Caco-2 (cell line): ENCODE data around the gene NDST1. TPM values are rescaled to one million over a fixed set of nuclear protein-coding genes. Genes with fewer than 3 reads are reported as not detected.

Experiments used
- BruUV-seq: library from RNA; stranded (reverse); fragments of 400-500 nt; replicated peaks from 2 replicates; lab custom pipeline; 2021; lab: Mats Ljungman, UMichigan
- CTCF ChIA-PET: fragments of 300-600 bp; sonication (Branson Sonifier 250); formaldehyde crosslinking; loops from one replicate; lab custom pipeline; 2022; ENCODE audit warnings: antibody characterized with exemption; lab: Charles Lee
- POLR2A ChIA-PET: fragments of 300-600 bp; sonication (Branson Sonifier 250); formaldehyde crosslinking; loops from one replicate; lab custom pipeline; 2022; ENCODE audit warnings: antibody characterized with exemption; lab: Charles Lee
- DNase-seq, 2 experiments: peaks; one replicate each; pipeline versions ENCODE4 v3.0.0 to v3.0.0-alpha.2; 2020 to 2022
- H3K27me3 ChIP-seq: replicated peaks from 2 replicates; pipeline ENCODE4 v1.6.0; 2011; ENCODE audit warnings: low read length; ENCODE audit not compliant: control insufficient read depth, insufficient read depth
- H3K36me3 ChIP-seq: 2 replicates; pipeline ENCODE4 v1.5.1; 2011; ENCODE audit warnings: low read length; ENCODE audit not compliant: control insufficient read depth, insufficient read depth
- H3K4me1 ChIP-seq: fragments of 250-450 bp; sonication (Bioruptor Pico); 2 replicates; pipeline ENCODE4 v1.5.1; 2020; ENCODE audit warnings: mild to moderate bottlenecking
- H3K4me3 ChIP-seq: 2 replicates; pipeline ENCODE4 v1.5.1; 2011; ENCODE audit warnings: low read depth, mild to moderate bottlenecking, control low read depth, low read length
- H3K9me3 ChIP-seq: fragments of 250-450 bp; sonication (Bioruptor Pico); 2 replicates; pipeline ENCODE4 v1.5.1; 2020; ENCODE audit warnings: mild to moderate bottlenecking, moderate library complexity
- H3K27ac Mint-ChIP-seq: one replicate; pipeline ENCODE4 v1.8.0; 2022; ENCODE audit warnings: mixed read lengths; ENCODE audit not compliant: unreplicated experiment
- H3K27me3 Mint-ChIP-seq: one replicate; pipeline ENCODE4 v1.8.0; 2022; ENCODE audit warnings: mixed read lengths; ENCODE audit not compliant: insufficient read depth, unreplicated experiment
- H3K36me3 Mint-ChIP-seq: one replicate; pipeline ENCODE4 v1.8.0; 2022; ENCODE audit warnings: mild to moderate bottlenecking, mixed read lengths; ENCODE audit not compliant: insufficient read depth, unreplicated experiment
- H3K4me1 Mint-ChIP-seq: one replicate; pipeline ENCODE4 v1.8.0; 2022; ENCODE audit warnings: low read depth, mixed read lengths; ENCODE audit not compliant: unreplicated experiment
- H3K4me3 Mint-ChIP-seq: one replicate; pipeline ENCODE4 v1.8.0; 2022; ENCODE audit warnings: mild to moderate bottlenecking, moderate library complexity, mixed read lengths; ENCODE audit not compliant: unreplicated experiment
- H3K9me3 Mint-ChIP-seq: one replicate; pipeline ENCODE4 v1.8.0; 2022; ENCODE audit warnings: mixed read lengths; ENCODE audit not compliant: unreplicated experiment
- CTCF ChIP-seq, 2 experiments: fragments of 200-600 bp in 1 of 2; IDR thresholded peaks; 1 replicate in 1 of 2; 2 replicates in 1 of 2; pipeline versions ENCODE4 v1.5.1 to v1.8.0; 2011 to 2022; ENCODE audit warnings: antibody characterized with exemption in 1 of 2, control low read depth in 1 of 2, inconsistent platforms in 1 of 2, low read depth in 1 of 2, low read length in 1 of 2, mild to moderate bottlenecking in 1 of 2, moderate library complexity in 1 of 2; ENCODE audit not compliant: insufficient read depth in 1 of 2, severe bottlenecking in 1 of 2, unreplicated experiment in 1 of 2
- intact Hi-C: fragments of 100-400 bp; cut with micrococcal nuclease; formaldehyde crosslinking; loops from one replicate; pipeline ENCODE4 v1.10.0; 2022; ENCODE audit not compliant: unreplicated experiment
- total RNA-seq: library from RNA; stranded (reverse); gene quantifications from 2 replicates; pipeline ENCODE4 v1.2.3, GENCODE V29; 2022

Gene NDST1
- total RNA-seq, 1 experiment from 2014 or later, result 110 TPM

- H3K27me3 Mint-ChIP-seq, result no peaks in the 10 kb centered on the region
- H3K4me3 ChIP-seq, result no peak overlapping the region
Observed at GRCh38 chr5:150558088-150558621, 50.2 kb downstream of the NDST1 start.

GRCh38 chr5:150559088-150559487 is 51.2 kb downstream of the NDST1 start:
- no TSS peak for BruUV-seq
- Mint-ChIP-seq H3K36me3 (peaks cover 58% of the 10 kb centered on the region), H3K27me3 (no peaks in the 10 kb centered on the region), H3K4me3 (no peak overlapping the region), H3K9me3 (no peaks in the 10 kb centered on the region), H3K4me1 (peaks cover 25% of the 10 kb centered on the region), H3K27ac (no peak overlapping the region)
- no peak for TF ChIP-seq CTCF (IDR thresholded peaks at IDR 0.05; ENCODE audit: insufficient read depth in 1 of 2, low read depth in 1 of 2, low read length in 1 of 2, severe bottlenecking in 1 of 2, unreplicated experiment in 1 of 2)
- Histone ChIP-seq H3K9me3 (no peaks in the 10 kb centered on the region), H3K36me3 (no peaks in the 10 kb centered on the region; the same call in 1 of the 2 replicates), H3K27me3 (no peaks in the 10 kb centered on the region), H3K4me1 (peaks cover 21% of the 10 kb centered on the region), H3K4me3 (no peak overlapping the region)
- CTCF ChIA-PET, result interaction anchor here (1.7 to 4.3 kb wide), 5 partner anchors 97 to 288 kb away, joined by 5 to 56 read pairs (median 15); partner anchors contain the start of genes IRGM, MYOZ3, RBM22 and RPS14
- POLR2A ChIA-PET, result interaction anchor here (1.5 kb wide), 1 partner anchor 142 kb away, joined by 7 read pairs; the partner anchor contains the start of gene RBM22
- intact Hi-C loops, result no loop called here
- no peak for DNase-seq

More at GRCh38 chr5:150558088-150558621, 50.2 kb downstream of the NDST1 start:
- H3K4me1 ChIP-seq, result peaks cover 21% of the 10 kb centered on the region
- ChIA-PET CTCF (interaction anchor here (0.6 kb wide), 2 partner anchors 52 to 99 kb away, joined by 3 to 5 read pairs; no protein-coding TSS in a partner anchor), POLR2A (no interaction called here)
- Mint-ChIP-seq H3K4me1 (peaks cover 25% of the 10 kb centered on the region), H3K4me3 (no peak overlapping the region), H3K27ac (no peak overlapping the region), H3K36me3 (peaks cover 66% of the 10 kb centered on the region), H3K9me3 (no peaks in the 10 kb centered on the region)
- no peaks in the 10 kb centered on the region; the same call in none of the 2 replicates for H3K36me3 ChIP-seq
- H3K27me3 ChIP-seq, result no peaks in the 10 kb centered on the region
- DNase-seq, result no peak
- no peaks in the 10 kb centered on the region for H3K9me3 ChIP-seq
- BruUV-seq, result no TSS peak
- intact Hi-C loops, result no loop called here
- TF ChIP-seq CTCF (IDR thresholded peaks at IDR 0.05; ENCODE audit: insufficient read depth in 1 of 2, low read depth in 1 of 2, low read length in 1 of 2, severe bottlenecking in 1 of 2, unreplicated experiment in 1 of 2), result no peak

- no peak for DNase-seq
- intact Hi-C loops, result loop anchor here (1.0 to 2.0 kb wide), 2 partner anchors 35 to 101 kb away; no protein-coding TSS in a partner anchor
- Histone ChIP-seq H3K4me1 (peaks cover 21% of the 10 kb centered on the region), H3K27me3 (no peaks in the 10 kb centered on the region), H3K9me3 (no peaks in the 10 kb centered on the region), H3K36me3 (no peaks in the 10 kb centered on the region; the same call in 1 of the 2 replicates), H3K4me3 (no peak overlapping the region)
- BruUV-seq, result no TSS peak
- Mint-ChIP-seq H3K36me3 (peaks cover 52% of the 10 kb centered on the region), H3K27ac (peak overlapping the region; percentile 78), H3K4me1 (peaks cover 25% of the 10 kb centered on the region), H3K4me3 (no peak overlapping the region), H3K9me3 (no peaks in the 10 kb centered on the region), H3K27me3 (no peaks in the 10 kb centered on the region)
- no peak for TF ChIP-seq CTCF (IDR thresholded peaks at IDR 0.05; ENCODE audit: insufficient read depth in 1 of 2, low read depth in 1 of 2, low read length in 1 of 2, severe bottlenecking in 1 of 2, unreplicated experiment in 1 of 2)
- ChIA-PET CTCF (interaction anchor here (0.7 to 4.3 kb wide), 16 partner anchors 15 to 287 kb away, joined by 3 to 56 read pairs (median 5); partner anchors contain the start of genes IRGM, MYOZ3, RBM22 and RPS14), POLR2A (interaction anchor here (1.1 to 1.5 kb wide), 2 partner anchors 17 to 141 kb away, joined by 3 to 7 read pairs; partner anchors contain the start of gene RBM22)
Observed at GRCh38 chr5:150559701-150560100, 51.8 kb downstream of the NDST1 start.
